Kidney (tissue), 14 donors: ENCODE results near the gene UTP4. TPM values are rescaled to one million over a fixed set of nuclear protein-coding genes. Genes with fewer than 3 reads are reported as not detected.

ENCODE experiments used
- DNase-seq, 5 donors: peaks; one replicate each; pipeline ENCODE4 v3.0.0-alpha.2; 2013 to 2020
- FAIRE-seq: peaks from 2 replicates; lab custom pipeline; 2012; peaks lifted over from hg19 to GRCh38; lab: Jason Lieb, UNC
- H3K27ac ChIP-seq, 2 donors: one replicate each; pipeline ENCODE4 v1.7.0; 2013; ENCODE audit warnings: low read depth in 2 of 2, low read length in 2 of 2, inconsistent platforms in 1 of 2
- H3K27me3 ChIP-seq: one replicate; pipeline ENCODE4 v1.7.1; 2013; ENCODE audit warnings: low read length, inconsistent platforms; ENCODE audit not compliant: control insufficient read depth, insufficient read depth
- H3K36me3 ChIP-seq, 3 donors: one replicate each; pipeline versions ENCODE4 v1.7.0 to v1.7.1; 2013; ENCODE audit warnings: low read length in 3 of 3, control low read depth in 1 of 3, inconsistent platforms in 1 of 3; ENCODE audit not compliant: insufficient read depth in 3 of 3, control insufficient read depth in 2 of 3
- H3K4me1 ChIP-seq, 3 donors: one replicate each; pipeline versions ENCODE4 v1.7.0 to v1.7.1; 2013; ENCODE audit warnings: low read length in 3 of 3, inconsistent platforms in 1 of 3, low read depth in 1 of 3; ENCODE audit not compliant: control insufficient read depth in 2 of 3, insufficient read depth in 2 of 3
- H3K4me3 ChIP-seq, 3 donors: one replicate each; pipeline versions ENCODE4 v1.7.0 to v1.8.1; 2013; ENCODE audit warnings: low read length in 3 of 3, control low read depth in 1 of 3, inconsistent platforms in 1 of 3
- H3K9ac ChIP-seq, 3 donors: one replicate each; pipeline versions ENCODE4 v1.7.0 to v1.7.1; 2013; ENCODE audit warnings: low read length in 3 of 3, control low read depth in 1 of 3, inconsistent platforms in 1 of 3
- H3K9me3 ChIP-seq, 3 donors: one replicate each; pipeline versions ENCODE4 v1.7.0 to v1.7.1; 2013; ENCODE audit warnings: low read length in 3 of 3, control low read depth in 1 of 3, inconsistent platforms in 1 of 3; ENCODE audit not compliant: control insufficient read depth in 2 of 3, insufficient read depth in 1 of 3
- CTCF ChIP-seq: IDR thresholded peaks from 3 replicates; pipeline ENCODE4 v1.5.1; 2012; ENCODE audit warnings: mild to moderate bottlenecking, moderate library complexity, borderline replicate concordance; ENCODE audit not compliant: insufficient read depth; ENCODE audit errors: extremely low read depth
- intact Hi-C: fragments of 100-400 bp; cut with DNase I; formaldehyde crosslinking; loops from one replicate; pipeline ENCODE4 v1.11.1; 2022
- polyA plus RNA-seq: library from polyadenylated mRNA; stranded (reverse); fragments of 350-450 nt; fragmentation: Illumina TruSeq; extraction: RNeasy Lipid Tissue Mini Kit (QIAGEN cat#74804); gene quantifications from one replicate; pipeline ENCODE4 v1.2.3, GENCODE V29; 2014; ENCODE audit warnings: low read depth, low replicate concordance; ENCODE audit not compliant: insufficient read depth
- total RNA-seq: library from RNA; stranded (reverse); fragmentation: NEBNext Ultra II Directional; extraction: Animal tissue kit (Norgen Biotek cat#: 25700); gene quantifications from one replicate; pipeline ENCODE4 v1.2.1, GENCODE V29; 2021
- donor health status: control.
- donor health status: control.
- donor health status: control.
- donor health status: control.
- donor health status: control.
- donor health status: DM: yes; HTN: yes; CAD: no.
- donor health status: Normal renal cell carcinoma (clear cell type).

The UTP4 gene
- total and polyA plus RNA-seq, 2 donors from 2014 or later = 41.7 to 57.2 TPM

DNA sequence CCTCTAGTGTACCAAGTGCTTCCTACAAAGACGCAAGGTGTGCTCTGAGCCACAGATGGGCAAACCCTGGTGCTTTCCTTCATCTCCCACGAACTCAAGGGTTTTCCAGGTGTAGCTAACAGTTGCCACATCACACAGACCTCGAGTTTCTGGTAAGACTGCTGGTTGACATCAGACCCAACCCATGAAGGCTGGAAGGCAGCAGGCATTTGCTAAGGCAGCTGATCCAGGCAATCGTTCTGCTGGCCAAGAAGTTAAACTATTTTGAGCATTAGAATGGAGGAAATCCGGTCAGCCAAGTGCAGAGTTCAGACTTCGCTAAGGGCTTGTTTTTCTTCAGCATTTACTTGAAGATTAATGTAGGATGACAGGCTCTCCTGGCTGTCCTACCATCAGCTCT is 15.5 kb upstream of the UTP4 start:
- no peak overlapping the region for H3K4me3 ChIP-seq
- no peak for FAIRE-seq
- H3K36me3 ChIP-seq = peaks cover 2 to 19% (median 4%) of the 10 kb centered on the region in 3 donors
- no peak for TF ChIP-seq CTCF
- no peak for DNase-seq
- no peak overlapping the region for H3K9ac ChIP-seq
- H3K9me3 ChIP-seq = no peaks in the 10 kb centered on the region
- H3K27me3 ChIP-seq = no peaks in the 10 kb centered on the region
- intact Hi-C loops = no loop called here
- peaks cover 0 to 23% (median 20%) of the 10 kb centered on the region in 3 donors for H3K4me1 ChIP-seq
- no peak overlapping the region for H3K27ac ChIP-seq

DNA sequence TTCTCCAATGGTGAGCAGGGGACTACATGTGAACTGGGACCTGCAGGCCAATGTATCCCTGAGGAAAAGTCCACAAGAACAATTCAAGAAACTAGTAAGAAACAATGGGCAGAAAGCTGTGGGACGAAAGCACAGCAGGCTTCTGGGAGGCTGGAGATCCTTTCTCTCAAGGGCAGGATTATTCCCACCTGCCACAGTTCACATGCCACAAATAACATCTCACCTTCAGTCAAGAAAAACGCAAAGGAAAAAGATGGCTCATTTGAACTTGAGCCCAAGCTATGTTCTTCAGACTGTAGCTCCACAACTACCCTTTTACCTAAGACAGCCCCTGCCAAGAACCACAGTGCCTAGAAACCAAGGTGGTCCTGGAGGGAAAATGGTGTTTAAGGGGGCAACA is 14.0 kb upstream of the UTP4 start:
- intact Hi-C loops = no loop called here
- H3K27ac ChIP-seq = no peak overlapping the region
- FAIRE-seq (no peak), DNase-seq (no peak)
- H3K4me1 ChIP-seq = peaks cover 0 to 20% (median 17%) of the 10 kb centered on the region in 3 donors
- no peak overlapping the region for H3K9ac ChIP-seq
- no peak for TF ChIP-seq CTCF
- H3K9me3 ChIP-seq = no peaks in the 10 kb centered on the region
- no peak overlapping the region for H3K4me3 ChIP-seq
- H3K27me3 ChIP-seq = no peaks in the 10 kb centered on the region
- H3K36me3 ChIP-seq = peaks cover 2 to 19% (median 4%) of the 10 kb centered on the region in 3 donors

GRCh38 chr16:69118994-69119393 is 13.5 kb upstream of the UTP4 start:
- DNase-seq (no peak), FAIRE-seq (no peak)
- Histone ChIP-seq H3K4me3 (no peak overlapping the region), H3K27ac (no peak overlapping the region), H3K9me3 (no peaks in the 10 kb centered on the region), H3K4me1 (peaks cover 0 to 20% (median 17%) of the 10 kb centered on the region in 3 donors), H3K27me3 (no peaks in the 10 kb centered on the region), H3K36me3 (peaks cover 2 to 16% (median 4%) of the 10 kb centered on the region in 3 donors), H3K9ac (no peak overlapping the region)
- intact Hi-C loops = no loop called here
- TF ChIP-seq CTCF = no peak

DNA sequence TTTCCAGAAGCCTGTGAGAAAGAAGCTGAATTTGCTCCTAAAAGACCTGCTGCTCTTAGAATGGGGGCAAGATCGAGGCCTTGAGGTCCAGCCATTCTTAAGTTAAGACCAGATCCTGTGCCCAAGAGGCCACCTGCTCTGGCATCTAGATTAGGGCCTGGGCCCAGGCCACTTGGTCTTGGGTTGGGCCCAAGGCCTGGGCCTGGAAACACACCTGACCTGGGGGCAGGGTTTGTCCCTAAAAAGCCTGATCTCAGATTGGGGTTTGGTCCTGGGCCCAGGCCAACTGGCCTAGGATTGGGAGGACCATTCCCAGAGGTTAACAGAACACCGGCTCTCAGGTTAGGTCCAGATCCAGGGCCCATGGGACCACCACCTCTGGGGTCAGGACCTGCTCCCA is 12.9 kb upstream of the UTP4 start:
- DNase-seq (no peak), FAIRE-seq (no peak)
- Histone ChIP-seq H3K36me3 (peaks cover 2 to 19% (median 4%) of the 10 kb centered on the region in 3 donors), H3K9me3 (no peaks in the 10 kb centered on the region), H3K27me3 (no peaks in the 10 kb centered on the region), H3K4me3 (no peak overlapping the region), H3K4me1 (peaks cover 0 to 20% (median 17%) of the 10 kb centered on the region in 3 donors), H3K27ac (no peak overlapping the region), H3K9ac (no peak overlapping the region)
- no peak for TF ChIP-seq CTCF
- intact Hi-C loops = no loop called here
